ENCODE results near the gene PROM2. TPM values are rescaled to one million over a fixed set of nuclear protein-coding genes. Genes with fewer than 3 reads are reported as not detected.
A peak's percentile ranks its signal among the peaks of the same experiment; 100 is the strongest.

The PROM2 gene
- total RNA-seq, 1 experiment from 2014 or later, result 129 TPM

- H3K9me3 ChIP-seq (ENCODE audit: insufficient read depth, low read depth), result peaks cover 25% of the 10 kb centered on the region; the same call in 1 of the 2 replicates
- H3K79me2 ChIP-seq (ENCODE audit: low read depth), result no peaks in the 10 kb centered on the region
- no peaks in the 10 kb centered on the region for H4K20me1 ChIP-seq (ENCODE audit: insufficient read depth)
- no peak overlapping the region for H3K4me3 ChIP-seq
- H3K27me3 ChIP-seq (ENCODE audit: insufficient read depth, low read depth), result peaks cover 36% of the 10 kb centered on the region
- no peak overlapping the region for H3K27ac ChIP-seq
- DNase-seq, result no peak
- H3F3A ChIP-seq (ENCODE audit: insufficient read depth, low read depth), result no peaks in the 10 kb centered on the region
- no peak overlapping the region for H3K4me2 ChIP-seq
- POLR2A ChIA-PET (ENCODE audit: unreplicated experiment), result no interaction called here
- no peaks in the 10 kb centered on the region for H3K36me3 ChIP-seq (ENCODE audit: low read depth)
- no peaks in the 10 kb centered on the region for H3K9me2 ChIP-seq (ENCODE audit: insufficient read depth)
- TF ChIP-seq EZH2 (IDR thresholded peaks at IDR 0.05; ENCODE audit: low read depth) (no peak), CTCF (conservative IDR thresholded peaks at IDR 0.05) (no peak)
- H3K4me1 ChIP-seq (replicated peaks; ENCODE audit: insufficient read depth), result peaks cover 7% of the 10 kb centered on the region; the same call in 1 of the 2 replicates
- no TSS peak for BruUV-seq (replicated peaks)
- CTCF ChIA-PET, result no interaction called here
- no peak overlapping the region for H2AFZ ChIP-seq
- intact Hi-C loops (cut with micrococcal nuclease; ENCODE audit: unreplicated experiment), result no loop called here
These were observed 16.0 kb upstream of the PROM2 start for GRCh38 chr2:95258271-95258670.

GRCh38 chr2:95260028-95261023 is 13.9 kb upstream of the PROM2 start:
- ChIA-PET POLR2A (ENCODE audit: unreplicated experiment) (interaction anchor here (0.6 kb wide), 1 partner anchor 25 kb away, joined by 29 read pairs; no protein-coding TSS in a partner anchor), CTCF (no interaction called here)
- H2AFZ ChIP-seq, result no peak overlapping the region
- no TSS peak for BruUV-seq (replicated peaks)
- H3K9me2 ChIP-seq (ENCODE audit: insufficient read depth), result no peaks in the 10 kb centered on the region
- DNase-seq, result peak; percentile 30 to 74
- H3K27me3 ChIP-seq (ENCODE audit: insufficient read depth, low read depth), result peaks cover 29% of the 10 kb centered on the region; the same call in 1 of the 2 replicates
- intact Hi-C loops (cut with micrococcal nuclease; ENCODE audit: unreplicated experiment), result no loop called here
- TF ChIP-seq EZH2 (IDR thresholded peaks at IDR 0.05; ENCODE audit: low read depth) (no peak), CTCF (conservative IDR thresholded peaks at IDR 0.05) (no peak)
- no peaks in the 10 kb centered on the region for H3K36me3 ChIP-seq (ENCODE audit: low read depth)
- H3K4me2 ChIP-seq, result peak overlapping the region; percentile 6; the same call in 1 of the 2 replicates
- no peak overlapping the region for H3K4me3 ChIP-seq
- H3K27ac ChIP-seq, result no peak overlapping the region
- H3K79me2 ChIP-seq (ENCODE audit: low read depth), result no peaks in the 10 kb centered on the region
- H4K20me1 ChIP-seq (ENCODE audit: insufficient read depth), result no peaks in the 10 kb centered on the region
- H3K4me1 ChIP-seq (replicated peaks; ENCODE audit: insufficient read depth), result peaks cover 7% of the 10 kb centered on the region; the same call in 1 of the 2 replicates
- no peaks in the 10 kb centered on the region for H3F3A ChIP-seq (ENCODE audit: insufficient read depth, low read depth)
- H3K9me3 ChIP-seq (ENCODE audit: insufficient read depth, low read depth), result peaks cover 17% of the 10 kb centered on the region; the same call in 1 of the 2 replicates

GRCh38 chr2:95261602-95262001 is 12.6 kb upstream of the PROM2 start:
- H3K4me1 ChIP-seq (replicated peaks; ENCODE audit: insufficient read depth), result peaks cover 7% of the 10 kb centered on the region; the same call in 1 of the 2 replicates
- no TSS peak for BruUV-seq (replicated peaks)
- TF ChIP-seq CTCF (conservative IDR thresholded peaks at IDR 0.05), result no peak
- no peak for TF ChIP-seq EZH2 (IDR thresholded peaks at IDR 0.05; ENCODE audit: low read depth)
- ChIA-PET CTCF (no interaction called here), POLR2A (ENCODE audit: unreplicated experiment) (no interaction called here)
- no peaks in the 10 kb centered on the region for H3K79me2 ChIP-seq (ENCODE audit: low read depth)
- H3K36me3 ChIP-seq (ENCODE audit: low read depth), result no peaks in the 10 kb centered on the region
- no peak for DNase-seq
- H3K27me3 ChIP-seq (ENCODE audit: insufficient read depth, low read depth), result peaks cover 27% of the 10 kb centered on the region; the same call in 1 of the 2 replicates
- H3K9me3 ChIP-seq (ENCODE audit: insufficient read depth, low read depth), result peaks cover 10% of the 10 kb centered on the region; the same call in 1 of the 2 replicates
- intact Hi-C loops (cut with micrococcal nuclease; ENCODE audit: unreplicated experiment), result no loop called here
- no peaks in the 10 kb centered on the region for H3K9me2 ChIP-seq (ENCODE audit: insufficient read depth)
- H4K20me1 ChIP-seq (ENCODE audit: insufficient read depth), result no peaks in the 10 kb centered on the region
- H3K27ac ChIP-seq, result no peak overlapping the region
- no peaks in the 10 kb centered on the region for H3F3A ChIP-seq (ENCODE audit: insufficient read depth, low read depth)
- H3K4me2 ChIP-seq, result no peak overlapping the region
- no peak overlapping the region for H3K4me3 ChIP-seq
- no peak overlapping the region for H2AFZ ChIP-seq
